A549 (cell line): ENCODE results near the gene SLC35G4. TPM values are rescaled to one million over a fixed set of nuclear protein-coding genes. Genes with fewer than 3 reads are reported as not detected.

Experiments
- ATAC-seq, 2 experiments: fragments of 200-7000 bp in 1 of 2; fragments of >200 bp in 1 of 2; cut with Nextera tagmentation in 1 of 2; cut with Tn5 transposase in 1 of 2; 3 replicates each; pipeline versions ENCODE4 v1.8.0 to v1.9.1; 2018 to 2020; ENCODE audit warnings: mild to moderate bottlenecking in 1 of 2, moderate library complexity in 1 of 2
- CTCF ChIA-PET: fragments of 300-600 bp; sonication (Branson Sonifier 250); formaldehyde crosslinking; extraction: SDS; loops from one replicate; lab custom pipeline; 2021; ENCODE audit warnings: antibody characterized with exemption, inconsistent platforms; lab: Yijun Ruan, JAX
- POLR2A ChIA-PET: fragments of 350-600 bp; formaldehyde crosslinking; extraction: SDS; loops from one replicate; lab custom pipeline; 2021; ENCODE audit warnings: antibody characterized with exemption, inconsistent platforms; lab: Yijun Ruan, JAX
- DNase-seq, 2 experiments: peaks; one replicate each; pipeline versions ENCODE4 v3.0.0 to v3.0.0-alpha.2; 2011 to 2016; ENCODE audit warnings: low read depth in 1 of 2, low spot score in 1 of 2
- FAIRE-seq: peaks from 2 replicates; lab custom pipeline; 2011; peaks lifted over from hg19 to GRCh38; lab: Jason Lieb, UNC
- H3K27ac ChIP-seq, 2 experiments: fragments of >200 bp; sonication (Bioruptor Twin); formaldehyde crosslinking; 3 replicates each; pipeline ENCODE4 v1.5.1; 2016 to 2017
- H3K4me1 ChIP-seq: fragments of >200 bp; sonication (Bioruptor Twin); formaldehyde crosslinking; 3 replicates; pipeline ENCODE4 v1.6.1; 2016
- H3K4me2 ChIP-seq: fragments of >200 bp; sonication (Bioruptor Twin); formaldehyde crosslinking; 3 replicates; pipeline ENCODE4 v1.6.1; 2016
- H3K4me3 ChIP-seq: fragments of >200 bp; sonication (Bioruptor Twin); formaldehyde crosslinking; 3 replicates; pipeline ENCODE4 v1.5.1; 2016
- H3K9me3 ChIP-seq: fragments of >200 bp; sonication (Bioruptor Twin); formaldehyde crosslinking; 3 replicates; pipeline ENCODE4 v1.6.1; 2016
- CBX2 ChIP-seq: fragments of 200-600 bp; sonication (generic); IDR thresholded peaks from 2 replicates; pipeline ENCODE4 v1.6.1; 2016; ENCODE audit warnings: low read depth, mild to moderate bottlenecking, borderline replicate concordance
- CBX8 ChIP-seq: fragments of 200-600 bp; sonication (generic); IDR thresholded peaks from 2 replicates; pipeline ENCODE4 v1.6.1; 2016
- CHD2 ChIP-seq: fragments of 150-350 bp; IDR thresholded peaks from 2 replicates; pipeline ENCODE4 v1.6.1; 2014; ENCODE audit warnings: low read length; ENCODE audit not compliant: partially characterized antibody
- EHF ChIP-seq: fragments of 250-450 bp; sonication (Bioruptor Pico); IDR thresholded peaks from 2 replicates; pipeline ENCODE4 v1.5.0; 2020; ENCODE audit warnings: mild to moderate bottlenecking
- EHMT2 ChIP-seq: fragments of 200-600 bp; sonication (generic); IDR thresholded peaks from 2 replicates; pipeline ENCODE4 v1.6.1; 2016; ENCODE audit warnings: antibody characterized with exemption, low read depth, mild to moderate bottlenecking, moderate library complexity
- ESRRA ChIP-seq: fragments of 150-350 bp; IDR thresholded peaks from 2 replicates; pipeline ENCODE4 v1.6.1; 2014; ENCODE audit warnings: mild to moderate bottlenecking, low read length, borderline replicate concordance
- FOSL2 ChIP-seq, 2 experiments: fragments of 450-650 bp in 1 of 2; fragments of >200 bp in 1 of 2; sonication (Bioruptor Twin) in 1 of 2; formaldehyde crosslinking; IDR thresholded peaks; 2 replicates each; pipeline versions ENCODE4 v1.5.0 to v1.6.1; 2016 to 2020; ENCODE audit warnings: mild to moderate bottlenecking in 1 of 2, moderate library complexity in 1 of 2
- HOXB5 ChIP-seq: fragments of 250-450 bp; sonication (Bioruptor Pico); IDR thresholded peaks from 2 replicates; pipeline ENCODE4 v1.5.0; 2020; ENCODE audit warnings: mild to moderate bottlenecking, moderate library complexity
- JUN ChIP-seq, 2 experiments: fragments of >200 bp; sonication (Bioruptor Twin); formaldehyde crosslinking; IDR thresholded peaks; 2 replicates in 1 of 2; 3 replicates in 1 of 2; pipeline ENCODE4 v1.6.1; 2016 to 2017
- JUNB ChIP-seq: fragments of >200 bp; sonication (Bioruptor Twin); formaldehyde crosslinking; IDR thresholded peaks from 2 replicates; pipeline ENCODE4 v1.6.1; 2016
- KDM1A ChIP-seq: fragments of 200-600 bp; sonication (generic); IDR thresholded peaks from 2 replicates; pipeline ENCODE4 v1.6.1; 2016; ENCODE audit warnings: low read depth, mild to moderate bottlenecking
- MAFK ChIP-seq: fragments of 450-650 bp; IDR thresholded peaks from 2 replicates; pipeline ENCODE4 v1.6.1; 2014; ENCODE audit not compliant: partially characterized antibody
- MAZ ChIP-seq: fragments of 150-350 bp; IDR thresholded peaks from 2 replicates; pipeline ENCODE4 v1.6.1; 2014; ENCODE audit warnings: antibody characterized with exemption, low read depth, low read length, borderline replicate concordance
- MYC ChIP-seq: IDR thresholded peaks from 2 replicates; pipeline ENCODE4 v1.6.1; 2012; ENCODE audit warnings: mild to moderate bottlenecking, inconsistent platforms, low read length, improper control_type of control experiment, borderline replicate concordance
- NPAS2 ChIP-seq: fragments of 250-450 bp; sonication (Bioruptor Pico); IDR thresholded peaks from 2 replicates; pipeline ENCODE4 v1.8.0; 2022; ENCODE audit warnings: mild to moderate bottlenecking, moderate library complexity, borderline replicate concordance
- PBX3 ChIP-seq: IDR thresholded peaks from 2 replicates; pipeline ENCODE4 v1.6.1; 2012
- RCOR1 ChIP-seq: fragments of 150-350 bp; IDR thresholded peaks from 2 replicates; pipeline ENCODE4 v1.6.1; 2014; ENCODE audit warnings: antibody characterized with exemption, low read length, low read depth
- RFX5 ChIP-seq: fragments of 450-650 bp; IDR thresholded peaks from 2 replicates; pipeline ENCODE4 v1.7.1; 2014; ENCODE audit warnings: antibody characterized with exemption, mild to moderate bottlenecking, moderate library complexity
- RNF2 ChIP-seq: fragments of 200-600 bp; sonication (generic); IDR thresholded peaks from 2 replicates; pipeline ENCODE4 v1.6.1; 2016; ENCODE audit warnings: low read depth, mild to moderate bottlenecking, antibody characterized with exemption, moderate library complexity, borderline replicate concordance
- SMC3 ChIP-seq: fragments of >200 bp; sonication (Bioruptor Twin); formaldehyde crosslinking; IDR thresholded peaks from 3 replicates; pipeline ENCODE4 v1.6.1; 2018; ENCODE audit warnings: inconsistent platforms
- ZFP36 ChIP-seq: fragments of 450-650 bp; IDR thresholded peaks from 2 replicates; pipeline ENCODE4 v1.6.1; 2014; ENCODE audit warnings: borderline replicate concordance; ENCODE audit not compliant: partially characterized antibody
- WGBS: methylation state at CpG from one replicate; pipeline ENCODE4 v1.1.6; 2017; ENCODE audit errors: missing lambda C conversion rate; 5-methylcytosine and 5-hydroxymethylcytosine counted together
- polyA plus RNA-seq, 4 experiments: library from polyadenylated mRNA; depleted of rRNA in 3 of 4; stranded (reverse); fragments of >200 nt; fragmentation: RNase III in 1 of 4; extraction: RNeasy Plus Mini Kit Qiagen cat#74134 plus additional on column Dnase treatment in 1 of 4; gene quantifications; 2 replicates in 3 of 4; 3 replicates in 1 of 4; pipeline ENCODE4 v1.2.3, GENCODE V29; 2011 to 2017
- TF ChIP-seq, protein P1 (sequence below): fragments of 450-650 bp; IDR thresholded peaks from 2 replicates; pipeline ENCODE4 v1.6.1; 2014; ENCODE audit warnings: antibody characterized with exemption
- TF ChIP-seq, protein P2 (sequence below): fragments of >200 bp; sonication (Bioruptor Twin); formaldehyde crosslinking; IDR thresholded peaks from 3 replicates; pipeline ENCODE4 v1.5.1; 2016
- TF ChIP-seq, protein P3 (sequence below): IDR thresholded peaks from 2 replicates; pipeline ENCODE4 v1.6.1; 2012
- TF ChIP-seq, protein P4 (sequence below): fragments of 250-450 bp; sonication (Bioruptor Pico); IDR thresholded peaks from 2 replicates; pipeline ENCODE4 v1.5.0; 2020; ENCODE audit warnings: low read depth, mild to moderate bottlenecking, moderate library complexity

SLC35G4 gene
- polyA plus RNA-seq, 2 of the 4 experiments (the other 2 are of a cell fraction): not detected

GRCh38 chr18:11587432-11587831 lies 22.0 kb upstream of the SLC35G4 start:
- no peak overlapping the region for H3K4me3 ChIP-seq
- no peaks in the 10 kb centered on the region for H3K4me1 ChIP-seq
- H3K27ac ChIP-seq: no peak overlapping the region
- CTCF ChIA-PET: interaction anchor here (1.2 kb wide), 1 partner anchor 35 kb away, joined by 4 read pairs; no protein-coding TSS in a partner anchor
- no peak for FAIRE-seq
- POLR2A ChIA-PET: no interaction called here
- 38% methylated on average over 2 of the region's 2 CpGs for WGBS
- no peak for TF ChIP-seq MAZ
- no peak for TF ChIP-seq JUNB
- no peak for TF ChIP-seq MYC
- no peak for TF ChIP-seq EHMT2
- TF ChIP-seq, protein P1, sequence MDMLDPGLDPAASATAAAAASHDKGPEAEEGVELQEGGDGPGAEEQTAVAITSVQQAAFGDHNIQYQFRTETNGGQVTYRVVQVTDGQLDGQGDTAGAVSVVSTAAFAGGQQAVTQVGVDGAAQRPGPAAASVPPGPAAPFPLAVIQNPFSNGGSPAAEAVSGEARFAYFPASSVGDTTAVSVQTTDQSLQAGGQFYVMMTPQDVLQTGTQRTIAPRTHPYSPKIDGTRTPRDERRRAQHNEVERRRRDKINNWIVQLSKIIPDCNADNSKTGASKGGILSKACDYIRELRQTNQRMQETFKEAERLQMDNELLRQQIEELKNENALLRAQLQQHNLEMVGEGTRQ: no peak
- TF ChIP-seq, protein P2, sequence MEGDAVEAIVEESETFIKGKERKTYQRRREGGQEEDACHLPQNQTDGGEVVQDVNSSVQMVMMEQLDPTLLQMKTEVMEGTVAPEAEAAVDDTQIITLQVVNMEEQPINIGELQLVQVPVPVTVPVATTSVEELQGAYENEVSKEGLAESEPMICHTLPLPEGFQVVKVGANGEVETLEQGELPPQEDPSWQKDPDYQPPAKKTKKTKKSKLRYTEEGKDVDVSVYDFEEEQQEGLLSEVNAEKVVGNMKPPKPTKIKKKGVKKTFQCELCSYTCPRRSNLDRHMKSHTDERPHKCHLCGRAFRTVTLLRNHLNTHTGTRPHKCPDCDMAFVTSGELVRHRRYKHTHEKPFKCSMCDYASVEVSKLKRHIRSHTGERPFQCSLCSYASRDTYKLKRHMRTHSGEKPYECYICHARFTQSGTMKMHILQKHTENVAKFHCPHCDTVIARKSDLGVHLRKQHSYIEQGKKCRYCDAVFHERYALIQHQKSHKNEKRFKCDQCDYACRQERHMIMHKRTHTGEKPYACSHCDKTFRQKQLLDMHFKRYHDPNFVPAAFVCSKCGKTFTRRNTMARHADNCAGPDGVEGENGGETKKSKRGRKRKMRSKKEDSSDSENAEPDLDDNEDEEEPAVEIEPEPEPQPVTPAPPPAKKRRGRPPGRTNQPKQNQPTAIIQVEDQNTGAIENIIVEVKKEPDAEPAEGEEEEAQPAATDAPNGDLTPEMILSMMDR: no peak
- TF ChIP-seq HOXB5 (CRISPR knock-in tag): no peak
- TF ChIP-seq CBX2: no peak
- no peak for TF ChIP-seq ESRRA
- no peak for TF ChIP-seq KDM1A
- TF ChIP-seq RNF2: no peak
- no peak for TF ChIP-seq ZFP36
- TF ChIP-seq, protein P3, sequence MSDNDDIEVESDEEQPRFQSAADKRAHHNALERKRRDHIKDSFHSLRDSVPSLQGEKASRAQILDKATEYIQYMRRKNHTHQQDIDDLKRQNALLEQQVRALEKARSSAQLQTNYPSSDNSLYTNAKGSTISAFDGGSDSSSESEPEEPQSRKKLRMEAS: no peak
- TF ChIP-seq, all 56 proteins: peak for 0
- DNase-seq (no peak), ATAC-seq (no peak)
- Histone ChIP-seq H3K4me2 (no peak overlapping the region), H3K9me3 (no peaks in the 10 kb centered on the region)

DNA sequence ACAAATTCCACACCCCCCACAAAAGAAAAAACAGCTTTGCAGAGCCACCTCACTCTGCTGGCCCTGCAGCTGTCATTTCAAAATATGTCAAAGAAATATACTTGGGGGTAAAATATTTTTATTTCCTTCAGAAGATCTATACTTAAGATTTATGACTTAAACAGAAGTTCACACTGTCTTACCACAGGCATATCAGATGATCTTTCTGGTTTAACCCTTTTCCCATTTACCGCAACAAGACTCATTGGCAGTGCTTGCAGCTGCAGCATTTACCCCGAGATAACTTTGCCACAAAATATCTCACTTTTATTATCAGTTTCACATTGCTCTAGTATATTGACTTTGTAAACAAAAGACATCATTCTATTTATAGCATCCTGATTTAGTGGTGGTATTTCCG lies 21.6 kb upstream of the SLC35G4 start:
- Histone ChIP-seq H3K27ac (no peak overlapping the region), H3K4me3 (no peak overlapping the region), H3K4me1 (no peaks in the 10 kb centered on the region), H3K9me3 (no peaks in the 10 kb centered on the region), H3K4me2 (no peak overlapping the region)
- DNase-seq (no peak), ATAC-seq (no peak), FAIRE-seq (no peak)
- ChIA-PET POLR2A (no interaction called here), CTCF (interaction anchor here (1.2 to 1.5 kb wide), 2 partner anchors 34 to 35 kb away, joined by 3 to 4 read pairs; no protein-coding TSS in a partner anchor)
- TF ChIP-seq NPAS2: no peak
- TF ChIP-seq MAFK: no peak
- no peak for TF ChIP-seq JUN (IDR thresholded peaks at IDR 0.05)
- no peak for TF ChIP-seq PBX3
- no peak for TF ChIP-seq CHD2
- TF ChIP-seq, protein P4, sequence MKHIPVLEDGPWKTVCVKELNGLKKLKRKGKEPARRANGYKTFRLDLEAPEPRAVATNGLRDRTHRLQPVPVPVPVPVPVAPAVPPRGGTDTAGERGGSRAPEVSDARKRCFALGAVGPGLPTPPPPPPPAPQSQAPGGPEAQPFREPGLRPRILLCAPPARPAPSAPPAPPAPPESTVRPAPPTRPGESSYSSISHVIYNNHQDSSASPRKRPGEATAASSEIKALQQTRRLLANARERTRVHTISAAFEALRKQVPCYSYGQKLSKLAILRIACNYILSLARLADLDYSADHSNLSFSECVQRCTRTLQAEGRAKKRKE (CRISPR knock-in tag): no peak
- TF ChIP-seq, protein P1: no peak
- no peak for TF ChIP-seq SMC3
- no peak for TF ChIP-seq ZFP36
- TF ChIP-seq EHF (CRISPR knock-in tag): no peak
- no peak for TF ChIP-seq RFX5
- TF ChIP-seq RCOR1: no peak
- TF ChIP-seq CBX8: no peak
- no peak for TF ChIP-seq FOSL2 (IDR thresholded peaks at IDR 0.05)
- no peak for TF ChIP-seq FOSL2 (CRISPR knock-in tag; IDR thresholded peaks at IDR 0.05)
- WGBS: 38% methylated on average over 3 of the region's 3 CpGs
